Natural killer cell treated with Interleukin-12 subunit alpha and Interleukin-12 subunit beta and Interleukin-15 and Interleukin-18, amount 100 ng/mL, for 72 hours (primary cell): ENCODE results near the gene KCNJ16. TPM values are rescaled to one million over a fixed set of nuclear protein-coding genes. Genes with fewer than 3 reads are reported as not detected.

Experiments used
- ATAC-seq, 2 donors: fragments of 150-1000 bp; cut with Tn5 transposase in 1 of 2; sonication (Bioruptor Pico), chemical (Tn5 transposase) in 1 of 2; 2 replicates each; pipeline ENCODE4 v1.10.0; 2021
- DNase-seq: peaks from one replicate; pipeline ENCODE4 v3.0.0; 2022; ENCODE audit warnings: low spot score
- H3K27ac Mint-ChIP-seq, 2 donors: 1 replicate in 1 of 2; 2 replicates in 1 of 2; pipeline ENCODE4 v1.8.0; 2022; ENCODE audit warnings: mixed read lengths in 2 of 2, mild to moderate bottlenecking in 1 of 2, moderate library complexity in 1 of 2
- H3K27me3 Mint-ChIP-seq, 2 donors: 1 replicate in 1 of 2; 2 replicates in 1 of 2; pipeline ENCODE4 v1.8.0; 2022; ENCODE audit warnings: mixed read lengths in 2 of 2
- H3K36me3 Mint-ChIP-seq: one replicate; pipeline ENCODE4 v1.8.0; 2022; ENCODE audit warnings: mixed read lengths
- H3K4me1 Mint-ChIP-seq, 2 donors: 1 replicate in 1 of 2; 2 replicates in 1 of 2; pipeline ENCODE4 v1.8.0; 2022; ENCODE audit warnings: low read depth in 2 of 2, mixed read lengths in 2 of 2, mild to moderate bottlenecking in 1 of 2
- H3K4me3 Mint-ChIP-seq: one replicate; pipeline ENCODE4 v1.8.0; 2022; ENCODE audit warnings: mixed read lengths
- H3K9me3 Mint-ChIP-seq: 2 replicates; pipeline ENCODE4 v1.8.0; 2022; ENCODE audit warnings: mixed read lengths
- total RNA-seq, 2 donors: library from RNA; stranded (reverse); gene quantifications; one replicate each; pipeline ENCODE4 v1.2.3, GENCODE V29; 2022

Gene KCNJ16
- total RNA-seq, 2 donors from 2014 or later: not detected

GRCh38 chr17:70168044-70168976 is 93.3 kb downstream of the KCNJ16 start:
- DNase-seq: no peak
- Mint-ChIP-seq H3K27me3 (peaks cover 46 to 51% of the 10 kb centered on the region in 2 donors), H3K36me3 (peaks cover 5% of the 10 kb centered on the region), H3K4me1 (peaks cover 4 to 5% of the 10 kb centered on the region in 2 donors), H3K4me3 (peak overlapping the region; percentile 70), H3K27ac (no peak overlapping the region), H3K9me3 (no peaks in the 10 kb centered on the region)
- ATAC-seq: peak in 1 of 2 donors; percentile 21

- H3K27ac Mint-ChIP-seq: no peak within 1 kb of the TSS
These were observed 94.1 kb downstream of the KCNJ16 start, which contains the start of gene KCNJ2 for GRCh38 chr17:70168977-70169708. Gene KCNJ2 (plus strand): TSS chr17:70169532. CDS start chr17:70175040, 5,508 bp downstream.

GRCh38 chr17:70169709-70170597 is 94.9 kb downstream of the KCNJ16 start:
- ATAC-seq (peak; percentile 3 to 33), DNase-seq (no peak)
- Mint-ChIP-seq H3K9me3 (no peaks in the 10 kb centered on the region), H3K4me1 (peaks cover 4 to 5% of the 10 kb centered on the region in 2 donors), H3K36me3 (peaks cover 5% of the 10 kb centered on the region), H3K27me3 (peaks cover 45 to 51% of the 10 kb centered on the region in 2 donors), H3K27ac (no peak overlapping the region), H3K4me3 (peak overlapping the region; percentile 61)

More at GRCh38 chr17:70168977-70169708, 94.1 kb downstream of the KCNJ16 start, which contains the start of gene KCNJ2:
- Mint-ChIP-seq H3K9me3 (no peaks in the 10 kb centered on the region), H3K4me3 (peak within 1 kb of the TSS; percentile 70), H3K27me3 (peaks cover 48 to 51% of the 10 kb centered on the region in 2 donors), H3K36me3 (peaks cover 5% of the 10 kb centered on the region), H3K4me1 (peaks cover 4 to 5% of the 10 kb centered on the region in 2 donors)
- peak; percentile 93 to 95 for ATAC-seq
- DNase-seq: peak; percentile 68

DNA sequence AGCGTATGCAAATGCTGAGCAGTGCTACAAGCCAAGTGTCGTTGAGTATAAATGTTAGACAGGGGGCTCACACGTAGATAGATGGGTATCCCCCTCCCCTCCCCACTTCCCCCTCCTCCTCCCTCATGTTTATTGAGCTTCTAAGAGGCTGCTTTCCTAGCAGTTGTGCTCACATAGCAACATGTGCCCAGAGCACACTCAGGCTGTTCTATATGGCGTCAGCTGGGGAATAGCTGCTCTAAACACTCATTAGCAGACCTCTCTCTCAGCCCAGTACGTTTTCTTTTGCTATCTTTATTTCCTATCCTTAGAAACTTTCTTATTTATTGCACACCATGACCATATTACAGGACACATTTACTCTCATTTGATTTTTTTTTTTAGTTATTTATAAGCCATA is 96.1 kb downstream of the KCNJ16 start:
- Mint-ChIP-seq H3K4me3 (no peak overlapping the region), H3K27me3 (peaks cover 42 to 50% of the 10 kb centered on the region in 2 donors), H3K36me3 (peaks cover 5% of the 10 kb centered on the region), H3K9me3 (no peaks in the 10 kb centered on the region), H3K27ac (no peak overlapping the region), H3K4me1 (peaks cover 4 to 5% of the 10 kb centered on the region in 2 donors)
- no peak for ATAC-seq
- DNase-seq: no peak

GRCh38 chr17:70172449-70172848 is 97.4 kb downstream of the KCNJ16 start:
- H3K27me3 Mint-ChIP-seq: peaks cover 35 to 39% of the 10 kb centered on the region in 2 donors
- DNase-seq: no peak
- no peak for ATAC-seq
- no peak overlapping the region for H3K27ac Mint-ChIP-seq
- H3K36me3 Mint-ChIP-seq: peaks cover 5% of the 10 kb centered on the region
- H3K4me1 Mint-ChIP-seq: peaks cover 4 to 5% of the 10 kb centered on the region in 2 donors
- no peak overlapping the region for H3K4me3 Mint-ChIP-seq
- H3K9me3 Mint-ChIP-seq: no peaks in the 10 kb centered on the region

- Mint-ChIP-seq H3K4me3 (no peak overlapping the region), H3K27me3 (peaks cover 35 to 36% of the 10 kb centered on the region in 2 donors), H3K4me1 (peaks cover 4 to 5% of the 10 kb centered on the region in 2 donors), H3K27ac (no peak overlapping the region), H3K36me3 (peaks cover 6% of the 10 kb centered on the region), H3K9me3 (no peaks in the 10 kb centered on the region)
- ATAC-seq (no peak), DNase-seq (no peak)
These were observed 97.9 kb downstream of the KCNJ16 start for GRCh38 chr17:70172923-70173322.

DNA sequence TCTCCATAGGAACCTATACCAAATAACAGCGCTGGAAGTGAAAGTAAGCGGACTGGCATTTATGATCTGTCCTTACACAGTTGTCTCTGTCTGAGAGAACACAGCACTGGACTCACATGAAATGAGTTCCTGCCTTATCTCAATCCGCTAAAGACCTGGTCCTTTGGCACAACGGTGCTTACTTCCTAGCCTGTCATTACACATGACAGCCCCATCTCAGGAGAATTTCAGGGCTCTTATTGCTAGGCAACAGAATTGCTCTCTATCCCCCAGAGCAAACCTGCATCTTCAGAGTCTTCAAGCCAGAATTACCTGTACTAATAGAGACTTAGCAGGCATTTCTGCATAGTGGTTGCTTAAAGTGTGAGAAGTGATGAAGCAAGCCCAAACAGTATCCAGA is 98.7 kb downstream of the KCNJ16 start:
- H3K4me3 Mint-ChIP-seq: no peak overlapping the region
- no peak overlapping the region for H3K27ac Mint-ChIP-seq
- H3K4me1 Mint-ChIP-seq: peaks cover 4 to 5% of the 10 kb centered on the region in 2 donors
- peaks cover 2% of the 10 kb centered on the region for H3K9me3 Mint-ChIP-seq
- H3K27me3 Mint-ChIP-seq: peaks cover 33 to 34% of the 10 kb centered on the region in 2 donors
- DNase-seq: no peak
- peaks cover 10% of the 10 kb centered on the region for H3K36me3 Mint-ChIP-seq
- ATAC-seq: no peak

- H3K4me3 Mint-ChIP-seq: no peak overlapping the region
- peaks cover 5% of the 10 kb centered on the region for H3K36me3 Mint-ChIP-seq
- H3K27me3 Mint-ChIP-seq: peaks cover 7 to 10% of the 10 kb centered on the region in 2 donors
- no peak for ATAC-seq
- no peak overlapping the region for H3K27ac Mint-ChIP-seq
- peaks cover 6% of the 10 kb centered on the region for H3K9me3 Mint-ChIP-seq
- no peak for DNase-seq
- H3K4me1 Mint-ChIP-seq: no peaks in the 10 kb centered on the region
These were observed 106.4 kb downstream of the KCNJ16 start for GRCh38 chr17:70181376-70181775.

GRCh38 chr17:70181866-70182265 is 106.8 kb downstream of the KCNJ16 start:
- ATAC-seq: no peak
- DNase-seq: no peak
- Mint-ChIP-seq H3K27ac (no peak overlapping the region), H3K27me3 (peaks cover 7 to 10% of the 10 kb centered on the region in 2 donors), H3K36me3 (peaks cover 5% of the 10 kb centered on the region), H3K4me3 (no peak overlapping the region), H3K4me1 (no peaks in the 10 kb centered on the region), H3K9me3 (peaks cover 6% of the 10 kb centered on the region)

- ATAC-seq (no peak), DNase-seq (no peak)
- H3K27me3 Mint-ChIP-seq: peaks cover 1 to 6% of the 10 kb centered on the region in 2 donors
- peaks cover 4% of the 10 kb centered on the region for H3K9me3 Mint-ChIP-seq
- no peaks in the 10 kb centered on the region for H3K36me3 Mint-ChIP-seq
- no peak overlapping the region for H3K27ac Mint-ChIP-seq
- no peak overlapping the region for H3K4me3 Mint-ChIP-seq
- no peaks in the 10 kb centered on the region for H3K4me1 Mint-ChIP-seq
These were observed 108.5 kb downstream of the KCNJ16 start for GRCh38 chr17:70183508-70183907.

DNA sequence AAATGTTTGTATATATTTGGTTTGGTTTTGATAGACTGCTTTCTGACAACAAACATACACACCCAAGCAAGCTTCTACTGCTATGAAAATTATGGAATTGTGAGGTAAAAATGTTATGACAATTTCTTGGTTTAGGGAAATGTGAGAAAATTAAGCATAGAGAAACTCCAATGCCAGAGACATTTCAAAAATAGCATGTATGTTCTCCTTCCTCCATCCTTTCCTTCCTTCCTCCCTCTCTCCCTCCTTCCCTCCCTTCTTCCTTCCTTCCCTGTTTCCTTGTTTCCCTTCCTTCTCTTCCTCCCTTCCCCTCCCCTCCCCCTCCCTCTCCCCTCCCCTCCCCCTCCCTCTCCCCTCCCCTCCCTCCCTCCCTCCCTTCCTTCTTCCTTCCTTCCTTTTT is 109.2 kb downstream of the KCNJ16 start:
- Mint-ChIP-seq H3K9me3 (peaks cover 4% of the 10 kb centered on the region), H3K27me3 (peaks cover 6 to 8% of the 10 kb centered on the region in 2 donors), H3K36me3 (no peaks in the 10 kb centered on the region), H3K4me3 (no peak overlapping the region), H3K4me1 (no peaks in the 10 kb centered on the region), H3K27ac (no peak overlapping the region)
- no peak for ATAC-seq
- DNase-seq: no peak

DNA sequence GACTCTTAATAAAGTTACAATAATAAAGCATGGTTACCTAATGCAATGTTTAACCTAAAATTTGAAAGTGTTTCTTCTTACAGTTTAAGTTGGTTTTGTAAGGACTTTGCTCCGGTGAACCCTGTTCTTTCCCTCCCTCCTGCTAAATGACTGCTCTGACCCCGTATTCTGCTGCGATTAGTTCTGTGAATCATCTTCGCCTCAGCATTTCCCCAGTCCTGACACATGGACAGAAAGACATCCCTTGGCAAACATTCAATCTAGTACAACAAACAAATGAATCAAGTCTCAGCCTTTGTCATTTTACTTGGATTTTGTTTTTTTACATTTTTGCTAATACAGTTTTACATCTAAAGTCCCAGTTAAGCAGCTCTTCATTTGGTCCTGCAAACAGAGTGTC is 109.7 kb downstream of the KCNJ16 start:
- no peak overlapping the region for H3K27ac Mint-ChIP-seq
- H3K4me3 Mint-ChIP-seq: no peak overlapping the region
- peaks cover 6 to 8% of the 10 kb centered on the region in 2 donors for H3K27me3 Mint-ChIP-seq
- no peaks in the 10 kb centered on the region for H3K36me3 Mint-ChIP-seq
- DNase-seq (no peak), ATAC-seq (no peak)
- H3K9me3 Mint-ChIP-seq: peaks cover 4% of the 10 kb centered on the region
- no peaks in the 10 kb centered on the region for H3K4me1 Mint-ChIP-seq
